ENCODE results near the gene CNOT8.

DNA sequence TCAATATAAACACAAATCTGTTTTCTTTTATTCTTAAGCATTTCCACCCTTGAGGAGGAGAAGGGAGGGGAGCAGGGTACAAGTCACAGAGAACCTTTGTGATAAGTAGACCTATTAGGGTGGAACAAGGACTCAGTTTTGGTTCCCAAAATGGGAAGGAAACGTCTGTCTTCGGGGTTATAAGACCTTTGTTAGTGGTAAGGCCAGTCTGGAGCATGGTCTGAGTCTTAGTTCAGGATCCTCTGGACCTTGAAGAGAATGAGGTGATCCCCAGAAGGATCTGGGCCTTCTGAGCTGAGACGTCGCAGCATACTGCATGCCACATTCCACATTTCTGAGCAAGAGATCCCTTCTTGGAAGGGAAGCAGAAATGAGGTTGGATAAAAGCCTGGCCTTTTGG lies 45.3 kb upstream of the CNOT8 start:
- TF ChIP-seq CTCF (IDR thresholded peaks at IDR 0.05; ENCODE audit: low read depth, low read length, poor library complexity, severe bottlenecking): no peak
- no peak for TF ChIP-seq EZH2phosphoT487 (IDR thresholded peaks at IDR 0.05; ENCODE audit: borderline replicate concordance, low read length)
